Activated CD4-positive, alpha-beta T cell treated with anti-CD3 and anti-CD28 coated beads for 4 hours (primary cell): ENCODE results near the gene GMDS.

Source experiments
- DNase-seq, 2 donors: peaks; one replicate each; pipeline ENCODE4 v3.0.0-alpha.2; 2020

GMDS gene

DNA sequence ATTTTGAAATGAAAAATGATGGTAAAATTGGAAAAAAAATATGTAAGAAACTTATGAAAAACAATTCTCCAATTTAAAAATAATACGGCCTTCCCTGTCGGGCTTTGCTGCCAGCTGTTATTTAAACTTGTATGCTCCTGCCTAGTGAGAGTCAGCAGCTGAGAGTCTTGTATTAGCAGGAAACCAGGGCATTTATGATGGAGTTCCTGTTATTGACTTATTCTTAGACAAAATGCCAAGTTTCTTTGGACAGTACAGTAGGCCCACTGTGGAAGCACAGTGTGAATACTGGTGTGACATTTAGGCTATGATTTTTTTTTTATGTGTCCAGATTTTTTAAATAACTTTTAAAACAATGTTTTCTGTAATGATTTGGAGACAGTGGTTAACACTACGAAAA lies 42.1 kb downstream of the GMDS start:
- no peak for DNase-seq

DNA sequence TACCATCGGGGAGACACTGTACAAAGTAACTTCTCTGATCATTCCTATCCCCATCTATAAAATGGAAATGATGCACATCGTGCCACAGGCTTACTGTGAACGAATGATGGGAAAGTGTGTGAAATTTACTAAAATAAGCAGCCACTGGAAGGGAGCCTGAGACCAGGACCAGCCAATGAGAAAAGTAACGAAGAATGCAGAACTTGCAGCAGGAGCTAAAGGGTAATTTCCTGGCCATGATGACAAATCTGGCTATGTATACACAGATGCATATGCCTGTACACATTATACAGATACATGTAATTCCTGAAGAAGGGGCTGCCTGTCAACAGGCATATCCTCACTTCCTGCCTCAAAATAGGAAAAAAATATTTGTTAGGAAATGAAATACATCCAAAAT lies 47.4 kb downstream of the GMDS start:
- no peak for DNase-seq

DNA sequence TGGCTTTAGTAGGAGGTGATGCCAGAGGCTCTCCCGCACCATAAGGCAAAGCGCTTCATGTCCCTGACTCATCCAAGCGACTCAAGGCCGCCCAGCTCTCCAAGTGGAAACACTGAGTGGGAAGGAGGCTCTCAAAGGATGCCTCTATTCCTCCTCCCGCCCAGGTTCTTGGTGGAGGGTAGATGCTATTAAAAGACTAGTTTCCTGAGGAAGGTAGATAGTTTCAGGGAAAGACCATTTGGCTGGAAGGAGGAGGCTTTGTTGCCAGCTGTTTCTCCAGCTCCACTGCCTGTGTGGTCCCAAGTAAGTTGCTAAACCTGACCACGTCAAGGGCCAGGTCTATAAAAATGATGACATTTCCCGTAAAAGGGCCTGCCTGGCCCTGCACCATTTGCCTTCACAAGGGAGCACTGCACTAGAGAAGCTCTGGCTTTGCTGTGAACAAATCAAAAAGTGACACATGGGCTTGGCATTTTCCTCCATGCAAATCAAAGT lies 48.2 kb downstream of the GMDS start:
- DNase-seq, result no peak

DNA sequence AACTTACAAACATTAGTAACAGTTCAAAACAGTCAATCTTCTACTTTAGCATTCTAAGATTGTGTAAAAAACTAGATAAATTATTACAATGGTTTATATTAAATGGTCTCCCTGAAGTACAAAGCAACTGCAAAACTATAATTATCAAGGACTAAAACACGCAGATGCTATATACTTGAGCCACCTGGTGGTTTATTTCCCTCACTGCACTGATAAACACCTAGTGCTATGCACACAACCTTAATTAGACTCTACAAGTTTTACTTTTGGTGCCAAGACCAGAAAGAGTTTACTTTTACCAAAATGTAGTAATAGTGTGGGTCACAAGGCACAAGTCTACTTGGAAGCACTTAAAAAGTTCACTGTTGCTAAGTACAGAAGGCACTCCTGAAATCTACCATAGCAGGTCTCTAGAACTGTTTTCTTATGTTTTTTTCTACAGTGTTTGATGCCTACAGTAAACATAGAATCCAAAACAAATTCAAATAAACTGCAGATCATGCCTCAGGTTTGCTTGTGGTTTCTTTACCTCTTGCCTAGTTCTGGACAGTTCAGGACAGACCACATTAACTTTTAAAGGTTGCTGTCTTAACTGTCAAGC lies 49.2 kb downstream of the GMDS start:
- peak; percentile 13 to 42 for DNase-seq

DNA sequence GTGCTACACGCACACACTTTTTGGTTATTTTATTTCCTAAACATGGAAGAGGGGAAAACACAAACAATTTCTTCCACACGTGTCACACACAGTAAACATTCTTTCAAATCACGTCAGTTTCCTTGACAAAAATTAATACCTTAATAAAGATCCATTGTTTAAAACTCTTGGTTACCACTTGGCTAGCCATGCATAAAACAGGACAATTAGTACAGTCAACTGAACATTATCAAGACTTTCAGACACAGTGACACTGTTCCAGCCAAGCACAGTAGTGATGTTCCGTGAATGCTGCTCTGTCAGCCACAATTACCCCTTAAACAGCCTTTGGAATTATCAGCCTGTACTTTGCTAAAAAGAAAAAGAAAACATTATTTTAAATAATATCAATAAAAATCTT lies 50.8 kb downstream of the GMDS start:
- no peak for DNase-seq

DNA sequence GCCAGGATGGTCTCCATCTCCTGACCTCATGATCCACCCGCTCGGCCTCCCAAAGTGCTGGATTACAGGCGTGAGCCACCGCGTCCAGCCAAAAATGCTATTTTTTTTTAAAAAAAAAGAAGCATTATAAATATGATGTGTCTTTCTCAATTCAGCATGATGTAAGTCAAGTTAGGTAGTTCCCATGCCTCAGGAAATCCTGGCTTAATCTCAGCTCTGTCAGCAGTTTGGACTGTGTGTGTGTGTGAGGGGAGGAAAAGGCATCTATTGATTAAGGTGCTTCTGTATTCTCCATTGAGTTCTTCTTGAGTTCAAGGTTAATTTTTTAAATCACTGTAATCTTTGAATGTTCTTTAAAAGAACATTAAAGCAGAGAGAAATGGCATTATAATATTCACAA lies 51.5 kb downstream of the GMDS start:
- DNase-seq, result no peak

DNA sequence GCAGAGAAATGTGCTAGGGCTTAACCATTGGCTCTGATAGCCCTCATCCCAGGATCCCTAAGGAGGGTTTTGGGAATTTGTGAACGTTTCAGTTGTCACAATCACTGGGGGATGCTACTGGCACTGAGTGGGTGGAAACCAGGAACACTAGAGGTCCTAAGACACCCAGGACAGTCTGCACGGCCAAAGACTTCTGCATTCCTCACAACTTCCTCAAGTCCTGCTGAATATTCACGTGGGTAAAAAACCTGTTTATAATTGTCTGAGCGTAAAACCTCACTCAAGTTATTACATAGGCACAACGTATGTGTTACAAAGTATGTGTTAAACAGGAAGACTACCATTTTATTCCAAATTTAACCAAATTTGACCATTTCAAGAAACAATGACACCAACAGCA lies 52.4 kb downstream of the GMDS start:
- no peak for DNase-seq

DNA sequence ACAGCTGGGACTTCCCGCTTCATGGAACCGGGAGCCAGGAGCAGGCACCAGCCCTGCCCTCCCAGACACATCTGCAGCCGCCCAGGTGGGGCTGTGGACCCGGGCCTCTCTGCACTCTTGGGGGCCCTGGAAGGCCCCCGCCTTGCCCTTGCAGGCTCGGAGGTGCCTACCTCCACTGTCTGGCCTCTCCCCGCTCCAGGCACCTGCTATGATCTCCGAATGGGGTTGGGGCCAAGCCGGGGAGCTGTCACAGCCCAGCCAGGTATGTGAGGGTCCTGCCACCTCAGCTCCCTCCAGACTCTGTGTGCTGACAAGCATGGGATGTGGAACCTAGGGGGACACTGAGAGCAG lies 54.0 kb downstream of the GMDS start:
- DNase-seq, result no peak

DNA sequence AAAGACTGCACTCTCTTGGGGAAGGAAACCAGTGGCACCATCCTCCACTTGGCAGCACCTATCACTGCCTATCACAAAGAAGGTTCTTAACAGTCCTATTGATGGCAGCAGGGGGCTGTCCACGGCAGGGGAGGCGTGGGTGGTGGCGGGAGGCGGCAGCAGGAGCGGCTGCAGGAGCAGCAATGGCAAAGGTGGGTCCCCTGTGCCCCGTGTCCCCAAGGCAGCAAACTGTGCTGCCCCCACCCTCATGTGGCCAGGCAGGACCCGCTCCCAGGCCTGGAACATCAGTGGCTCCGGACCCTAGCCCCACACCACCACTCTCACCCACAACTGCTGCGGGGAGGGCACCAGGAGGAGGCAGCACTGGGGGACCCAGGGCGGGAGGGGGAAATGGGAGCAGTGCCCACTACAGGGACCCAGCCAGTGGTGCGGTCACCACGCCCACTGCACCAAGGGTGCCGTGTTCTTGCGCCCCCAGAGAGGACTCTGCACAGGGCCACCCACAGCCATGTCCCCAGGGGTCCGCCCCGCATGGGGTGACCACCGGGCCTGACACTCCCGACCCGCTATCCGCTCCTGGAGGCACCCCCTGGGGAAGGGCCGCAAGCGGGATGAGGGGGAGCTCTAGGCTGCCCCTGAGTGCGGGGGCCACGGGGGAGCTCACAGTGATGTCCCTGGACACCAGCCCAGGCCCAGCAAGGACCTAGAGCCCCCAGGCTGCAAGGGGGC lies 54.6 kb downstream of the GMDS start:
- no peak for DNase-seq

DNA sequence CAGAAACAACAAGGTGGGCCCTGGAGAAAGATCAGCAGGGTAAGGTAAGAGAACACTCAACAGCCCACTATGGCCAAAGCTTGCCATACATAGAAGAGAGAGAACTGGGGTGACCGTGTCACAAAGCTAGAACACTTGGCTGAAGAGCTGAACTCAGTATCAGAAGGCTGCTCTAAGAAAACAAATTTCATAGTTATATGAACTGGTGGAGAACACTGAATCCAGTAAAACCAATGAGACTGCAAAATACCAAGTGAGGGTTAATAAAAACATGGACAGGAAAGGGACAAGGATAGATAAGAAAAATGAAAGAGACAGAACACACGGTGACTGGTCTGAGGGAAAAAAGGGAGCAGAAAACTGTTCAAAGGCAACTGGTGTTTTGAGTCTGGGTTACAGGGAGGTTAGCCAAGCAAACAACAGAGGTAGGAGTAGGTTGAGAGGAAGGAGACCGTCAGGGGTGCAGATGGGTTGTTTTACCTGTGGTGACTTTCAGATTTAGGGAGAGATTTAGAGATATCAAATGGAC lies 56.5 kb downstream of the GMDS start:
- no peak for DNase-seq

DNA sequence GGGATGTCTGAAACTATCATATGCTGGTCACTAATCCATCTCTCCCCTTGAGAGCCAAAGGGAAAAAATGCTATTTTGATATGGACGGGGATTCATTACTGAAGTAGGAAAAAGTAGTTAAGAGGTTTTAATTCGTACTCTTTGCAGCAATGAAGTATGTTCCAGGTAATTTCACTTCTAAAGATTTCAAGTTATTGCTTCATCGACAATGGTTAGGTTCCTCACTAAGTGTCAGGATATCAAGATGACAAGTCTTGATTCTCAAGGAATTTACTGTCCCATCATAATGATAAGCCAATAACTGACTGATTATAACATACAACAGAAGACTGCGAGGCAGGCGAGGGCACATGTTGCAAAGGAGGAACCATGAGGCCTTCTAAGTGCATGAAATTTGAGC lies 57.0 kb downstream of the GMDS start:
- no peak for DNase-seq

DNA sequence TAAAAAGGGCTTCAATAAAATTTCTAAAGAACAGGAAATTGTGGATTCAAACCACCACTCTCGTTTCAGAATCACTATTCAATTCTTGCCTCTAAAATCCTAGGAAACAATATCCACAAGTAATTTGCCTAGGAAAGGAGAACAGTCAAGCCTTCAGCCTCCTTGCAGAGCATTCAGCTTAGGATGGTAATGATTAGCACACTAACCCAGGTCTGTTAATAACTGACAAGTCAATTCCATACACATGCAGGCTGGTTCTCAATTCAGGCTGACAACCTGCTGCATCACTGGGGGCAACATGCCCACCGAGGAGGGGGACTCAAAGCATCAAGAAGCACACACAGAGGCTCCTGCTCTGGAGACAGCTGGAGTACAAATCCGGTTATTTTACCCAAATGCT lies 57.6 kb downstream of the GMDS start:
- DNase-seq, result no peak

DNA sequence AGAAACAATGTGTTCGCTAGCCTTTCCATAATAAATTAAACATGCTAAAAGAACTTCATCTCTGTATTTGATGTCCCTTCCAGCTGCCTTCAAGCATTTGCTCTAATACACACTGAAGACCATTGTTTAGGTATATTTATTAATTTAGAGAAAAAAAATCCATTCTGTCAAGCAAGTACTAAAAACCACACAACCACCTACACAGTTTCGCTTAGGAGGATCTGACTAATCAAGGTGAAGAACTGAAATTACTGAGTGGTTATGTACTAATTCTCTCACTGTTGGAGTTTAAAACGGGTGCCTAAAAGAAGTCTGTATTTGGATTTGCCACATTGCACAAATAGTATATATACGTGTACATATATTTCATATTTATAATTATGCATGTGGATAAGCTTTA lies 58.9 kb downstream of the GMDS start:
- DNase-seq, result no peak

DNA sequence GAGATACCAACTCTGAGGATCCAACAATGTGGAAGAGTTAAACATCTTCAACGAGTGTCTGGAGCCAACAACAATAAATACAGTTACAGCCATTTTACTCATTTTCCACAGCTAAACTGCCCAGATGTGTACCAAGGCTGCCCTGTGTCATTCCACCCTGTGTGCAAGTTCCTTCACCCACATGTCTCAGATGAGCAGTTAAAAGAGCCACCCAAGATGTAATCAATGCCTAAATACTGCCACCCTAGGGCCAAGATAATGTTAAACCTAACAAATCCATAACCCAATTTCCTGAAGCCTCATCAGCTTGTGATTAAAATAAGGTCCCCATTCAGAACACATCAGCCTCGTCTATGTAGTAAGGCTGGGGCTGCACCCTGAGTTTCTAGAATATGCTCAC lies 59.9 kb downstream of the GMDS start:
- DNase-seq, result no peak

DNA sequence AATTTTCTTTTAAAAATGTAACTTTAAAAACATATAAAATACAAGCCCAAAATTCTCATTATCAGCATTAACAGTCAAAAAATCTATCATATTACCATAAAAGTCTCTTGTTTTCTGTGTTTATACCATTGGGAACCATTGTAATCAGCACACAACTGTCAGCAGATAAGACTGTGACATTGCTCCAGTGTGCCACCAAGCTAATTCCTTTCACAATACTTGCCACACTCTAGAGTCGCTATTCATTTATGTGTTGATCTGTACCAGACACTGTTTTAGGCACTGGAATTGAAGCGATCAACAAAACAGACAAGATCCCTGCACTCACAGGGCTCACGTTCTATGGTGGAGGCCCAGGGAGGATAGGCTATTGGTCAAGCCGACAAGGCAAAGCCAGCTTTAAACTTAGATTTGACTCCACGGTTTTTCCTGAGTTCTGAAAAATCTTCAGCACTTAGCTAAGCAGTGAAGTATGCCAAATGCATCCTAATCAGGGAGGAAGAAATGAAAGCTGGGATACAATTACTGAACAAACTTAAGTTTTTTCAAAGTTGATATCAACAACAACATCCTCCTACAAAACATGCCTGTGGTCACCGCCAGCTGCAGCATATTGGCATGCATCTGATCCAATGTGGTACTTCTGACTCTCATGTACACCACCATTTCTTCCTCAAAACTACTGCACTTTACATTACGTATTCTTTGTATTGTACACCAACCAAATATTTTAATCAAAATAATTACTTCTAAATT lies 60.5 kb downstream of the GMDS start:
- no peak for DNase-seq

DNA sequence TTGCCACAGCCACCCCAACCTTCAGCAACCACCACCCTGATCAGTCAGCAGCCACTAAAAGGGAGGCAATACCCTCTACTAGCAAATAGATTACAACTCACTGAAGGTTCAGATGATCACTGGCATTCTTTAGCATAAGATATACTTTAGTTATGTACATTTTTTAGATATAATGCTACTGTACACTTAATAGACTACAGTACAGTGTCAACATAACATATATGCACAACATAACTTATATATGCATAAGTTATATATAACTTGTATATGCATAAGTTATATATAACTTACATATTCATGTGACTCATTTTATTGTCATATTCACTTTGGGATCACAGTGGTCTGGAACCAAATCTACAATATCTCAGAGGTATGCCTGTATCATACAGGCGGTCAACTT lies 61.7 kb downstream of the GMDS start:
- no peak for DNase-seq

DNA sequence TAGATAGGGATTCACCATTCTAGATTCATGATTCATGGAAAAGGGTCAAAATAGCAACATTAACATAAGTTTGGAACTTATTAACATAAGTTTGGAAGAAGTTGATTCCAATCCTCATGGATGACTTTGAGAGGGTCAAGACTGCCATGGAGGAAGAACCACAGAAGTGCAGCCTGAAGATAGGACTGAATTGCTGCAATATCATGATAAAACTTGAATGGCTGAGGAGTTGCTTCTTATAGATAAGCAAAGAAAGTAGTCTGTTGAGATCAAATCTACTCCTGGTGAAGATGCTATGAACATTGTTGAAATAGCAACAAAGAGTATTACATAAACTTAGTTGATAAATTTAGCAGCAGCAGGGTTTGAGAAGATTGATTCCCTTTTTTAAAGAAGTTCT lies 62.2 kb downstream of the GMDS start:
- no peak for DNase-seq

DNA sequence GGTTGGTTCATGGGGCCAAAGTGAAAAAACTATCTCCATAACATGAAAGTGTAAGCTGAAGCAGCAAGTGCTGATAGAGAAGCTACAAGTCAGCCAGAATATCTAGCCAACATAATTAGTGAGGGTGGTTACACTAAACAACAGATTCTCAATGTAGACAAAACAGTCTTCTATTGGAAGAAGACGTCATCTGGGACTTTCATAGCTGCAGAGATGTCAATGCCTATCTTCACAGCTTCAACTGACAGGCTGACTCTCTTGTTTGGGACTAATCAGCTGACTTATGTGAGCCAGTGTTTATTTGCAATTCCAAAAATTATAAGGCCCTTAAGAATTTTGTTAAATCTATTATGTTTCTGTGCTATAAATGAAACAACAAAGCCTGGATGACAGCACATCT lies 63.2 kb downstream of the GMDS start:
- no peak for DNase-seq

DNA sequence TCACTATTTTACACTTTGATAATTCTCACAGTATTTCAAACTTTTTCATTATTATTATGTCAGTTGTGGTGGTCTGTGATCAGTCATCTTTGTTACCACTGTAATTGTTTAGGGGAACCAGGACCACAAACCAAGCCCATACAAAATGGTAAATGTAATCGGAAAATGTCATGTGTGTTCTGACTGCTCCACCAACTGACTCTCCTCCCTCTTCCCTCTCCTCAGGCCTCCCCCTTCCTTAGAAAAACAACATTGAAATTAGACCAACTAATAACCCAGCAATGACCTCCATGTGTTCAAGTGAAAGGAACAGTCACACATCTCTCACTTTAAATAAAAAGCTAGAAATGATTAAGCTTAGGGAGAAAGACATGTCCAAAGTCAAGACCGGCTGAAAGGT lies 63.8 kb downstream of the GMDS start:
- no peak for DNase-seq

DNA sequence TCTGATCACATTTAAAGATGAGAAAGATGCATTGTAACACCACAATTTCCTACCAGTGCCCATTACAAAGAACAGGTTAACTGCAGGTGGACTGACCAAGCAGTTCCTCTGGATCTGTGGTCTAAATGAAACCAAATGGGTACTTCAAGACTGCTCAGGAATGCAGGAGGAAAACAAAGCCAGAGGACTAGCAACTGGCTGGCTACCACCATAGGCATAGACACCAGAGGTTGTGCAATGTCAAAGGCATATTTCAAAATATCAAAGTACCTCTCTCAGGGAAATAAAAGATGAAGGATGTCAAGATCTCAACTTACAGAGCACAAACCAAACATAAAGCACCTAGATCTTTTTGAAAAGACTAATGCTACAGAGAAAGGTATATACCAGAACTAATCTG lies 65.5 kb downstream of the GMDS start:
- DNase-seq, result no peak

DNA sequence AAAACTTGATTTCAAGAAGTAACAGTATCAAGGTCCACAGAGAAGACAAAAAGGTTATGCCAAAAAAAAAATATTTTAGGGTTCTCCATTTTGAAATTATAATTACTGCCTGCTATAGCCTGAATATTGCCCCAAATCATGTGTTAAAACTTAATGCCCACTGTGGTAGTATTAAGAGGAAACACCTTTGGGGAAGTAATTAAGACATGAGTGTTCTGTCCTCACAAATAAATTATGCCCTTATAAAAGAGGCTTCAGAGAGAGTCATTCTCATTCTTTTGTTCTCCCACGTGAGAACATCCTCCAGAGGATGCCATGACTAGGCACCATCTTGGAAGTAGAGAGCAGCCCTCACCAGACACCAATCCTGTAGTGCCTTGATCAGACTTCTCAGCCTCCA lies 66.2 kb downstream of the GMDS start:
- DNase-seq, result no peak

DNA sequence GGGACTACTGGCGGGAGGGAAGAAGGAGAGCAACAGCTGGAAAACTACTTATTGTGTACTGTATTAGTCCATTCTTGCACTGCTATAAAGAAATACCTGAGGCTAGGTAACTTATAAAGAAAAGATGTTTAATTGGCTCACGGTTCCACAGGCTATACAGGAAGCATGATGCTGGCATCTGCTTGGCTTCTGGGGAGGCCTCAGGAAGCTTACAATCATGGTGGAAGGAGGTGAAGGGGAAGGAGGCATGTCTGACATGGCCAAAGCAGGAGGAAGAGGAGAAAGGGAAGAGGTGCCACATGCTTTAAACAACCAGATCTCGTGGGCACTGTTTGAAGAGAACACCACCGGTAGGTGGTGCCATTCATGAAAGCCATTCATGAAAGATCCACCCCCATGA lies 67.3 kb downstream of the GMDS start:
- no peak for DNase-seq

DNA sequence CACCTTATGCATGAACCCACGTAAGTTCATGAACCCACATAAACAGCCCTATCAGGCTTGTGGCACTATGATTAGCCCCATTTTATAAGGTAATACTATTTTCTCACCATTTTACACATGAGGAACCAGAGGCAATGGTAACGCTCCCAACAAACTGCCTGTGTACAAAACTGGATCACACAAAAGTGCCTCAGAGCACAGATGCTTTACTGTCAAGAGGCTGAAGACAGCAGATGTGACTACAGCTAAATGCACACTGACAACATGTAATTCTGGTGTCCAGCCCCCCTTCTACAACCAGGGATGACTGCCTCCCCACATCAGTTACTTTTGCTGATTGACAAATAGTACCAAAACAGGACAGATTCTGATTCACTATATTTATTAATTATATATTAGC lies 69.6 kb downstream of the GMDS start:
- DNase-seq, result no peak
